IPS DF 6.9 (cell line): ENCODE measurements around the gene TPGS1.

Experiments
- DNase-seq: peaks from one replicate; pipeline ENCODE4 v3.0.0-alpha.2; 2013; ENCODE audit warnings: low read depth, low spot score
- H3K27ac ChIP-seq: one replicate; pipeline ENCODE4 v1.5.1; 2013; ENCODE audit warnings: low read length, control low read depth
- H3K27me3 ChIP-seq: 2 replicates; pipeline ENCODE4 v1.6.1; 2013; ENCODE audit warnings: mild to moderate bottlenecking, low read length; ENCODE audit not compliant: control insufficient read depth, insufficient read depth
- H3K36me3 ChIP-seq: 2 replicates; pipeline ENCODE4 v1.6.1; 2013; ENCODE audit warnings: low read length; ENCODE audit not compliant: control insufficient read depth, insufficient read depth
- H3K4me1 ChIP-seq: 2 replicates; pipeline ENCODE4 v1.6.1; 2013; ENCODE audit warnings: low read length; ENCODE audit not compliant: control insufficient read depth, insufficient read depth
- H3K4me3 ChIP-seq: 2 replicates; pipeline ENCODE4 v1.5.1; 2013; ENCODE audit warnings: mild to moderate bottlenecking, low read length
- H3K9me3 ChIP-seq: 2 replicates; pipeline ENCODE4 v1.6.1; 2013; ENCODE audit warnings: low read length, inconsistent platforms; ENCODE audit not compliant: control insufficient read depth, insufficient read depth
- WGBS: extraction: QIAGEN DNeasy Blood & Tissue Kit; methylation state at CpG from one replicate; pipeline ENCODE4 v1.1.7; 2013; ENCODE audit warnings: mixed read lengths, missing lambda C conversion rate; ENCODE audit not compliant: insufficient read length, insufficient coverage; 5-methylcytosine and 5-hydroxymethylcytosine counted together

The TPGS1 gene

GRCh38 chr19:543910-544608, 36.8 kb downstream of the TPGS1 start, which contains the start of gene GZMM:
Gene GZMM (plus strand): TSS chr19:544053. CDS start chr19:544072, 19 bp downstream.
- Histone ChIP-seq H3K4me1 (peaks cover 1% of the 10 kb centered on the region; the same call in 1 of the 2 replicates), H3K4me3 (no peak within 1 kb of the TSS)

GRCh38 chr19:547117-547516, 39.8 kb downstream of the TPGS1 start:
- H3K4me3 ChIP-seq, result no peak overlapping the region
- DNase-seq, result no peak
- H3K27me3 ChIP-seq, result no peaks in the 10 kb centered on the region
- H3K27ac ChIP-seq, result no peak overlapping the region
- H3K4me1 ChIP-seq, result peaks cover 1% of the 10 kb centered on the region; the same call in 1 of the 2 replicates
- WGBS, result no CpG with 5 or more reads among the region's 15 CpGs
- no peaks in the 10 kb centered on the region; the same call in 1 of the 2 replicates for H3K36me3 ChIP-seq
- H3K9me3 ChIP-seq, result no peaks in the 10 kb centered on the region

More at GRCh38 chr19:543910-544608, 36.8 kb downstream of the TPGS1 start, which contains the start of gene GZMM:
- no peak for DNase-seq
- Histone ChIP-seq H3K9me3 (no peaks in the 10 kb centered on the region), H3K36me3 (peaks cover 12% of the 10 kb centered on the region; the same call in 1 of the 2 replicates), H3K27me3 (no peaks in the 10 kb centered on the region), H3K27ac (no peak within 1 kb of the TSS)
- WGBS, result no CpG with 5 or more reads among the region's 31 CpGs

GRCh38 chr19:547836-548720, 40.8 kb downstream of the TPGS1 start:
- Histone ChIP-seq H3K4me1 (peaks cover 1% of the 10 kb centered on the region; the same call in 1 of the 2 replicates), H3K9me3 (no peaks in the 10 kb centered on the region), H3K36me3 (no peaks in the 10 kb centered on the region; the same call in 1 of the 2 replicates), H3K27ac (no peak overlapping the region), H3K27me3 (no peaks in the 10 kb centered on the region), H3K4me3 (no peak overlapping the region)
- WGBS, result no CpG with 5 or more reads among the region's 26 CpGs
- no peak for DNase-seq

GRCh38 chr19:548886-549830, 41.9 kb downstream of the TPGS1 start:
- WGBS, result no CpG with 5 or more reads among the region's 52 CpGs
- H3K9me3 ChIP-seq, result no peaks in the 10 kb centered on the region
- peaks cover 1% of the 10 kb centered on the region; the same call in 1 of the 2 replicates for H3K4me1 ChIP-seq
- H3K27ac ChIP-seq, result no peak overlapping the region
- no peaks in the 10 kb centered on the region for H3K27me3 ChIP-seq
- no peaks in the 10 kb centered on the region; the same call in 1 of the 2 replicates for H3K36me3 ChIP-seq
- no peak overlapping the region for H3K4me3 ChIP-seq
- no peak for DNase-seq

GRCh38 chr19:554817-555216, 47.5 kb downstream of the TPGS1 start:
- H3K9me3 ChIP-seq, result no peaks in the 10 kb centered on the region
- H3K27me3 ChIP-seq, result no peaks in the 10 kb centered on the region
- H3K4me1 ChIP-seq, result no peaks in the 10 kb centered on the region; the same call in 1 of the 2 replicates
- H3K36me3 ChIP-seq, result no peaks in the 10 kb centered on the region
- H3K4me3 ChIP-seq, result no peak overlapping the region
- WGBS, result no CpG with 5 or more reads among the region's 20 CpGs
- no peak for DNase-seq
- no peak overlapping the region for H3K27ac ChIP-seq

GRCh38 chr19:555474-555808, 48.1 kb downstream of the TPGS1 start:
- Histone ChIP-seq H3K9me3 (no peaks in the 10 kb centered on the region), H3K36me3 (no peaks in the 10 kb centered on the region), H3K27me3 (no peaks in the 10 kb centered on the region), H3K4me1 (no peaks in the 10 kb centered on the region; the same call in 1 of the 2 replicates), H3K27ac (no peak overlapping the region), H3K4me3 (no peak overlapping the region)
- no CpG with 5 or more reads among the region's 14 CpGs for WGBS
- DNase-seq, result no peak

- Histone ChIP-seq H3K4me1 (no peaks in the 10 kb centered on the region; the same call in 1 of the 2 replicates), H3K4me3 (no peak overlapping the region), H3K27me3 (no peaks in the 10 kb centered on the region), H3K27ac (no peak overlapping the region), H3K36me3 (no peaks in the 10 kb centered on the region), H3K9me3 (no peaks in the 10 kb centered on the region)
- no CpG with 5 or more reads among the region's 31 CpGs for WGBS
- no peak for DNase-seq
Measured at GRCh38 chr19:556611-557382, 49.5 kb downstream of the TPGS1 start.

- Histone ChIP-seq H3K4me1 (no peaks in the 10 kb centered on the region; the same call in 1 of the 2 replicates), H3K4me3 (no peak overlapping the region), H3K9me3 (no peaks in the 10 kb centered on the region), H3K27ac (no peak overlapping the region), H3K27me3 (no peaks in the 10 kb centered on the region), H3K36me3 (no peaks in the 10 kb centered on the region)
- no peak for DNase-seq
- WGBS, result no CpG with 5 or more reads among the region's 21 CpGs
Measured at GRCh38 chr19:558770-559439, 51.6 kb downstream of the TPGS1 start.

GRCh38 chr19:560121-560520, 52.8 kb downstream of the TPGS1 start:
- WGBS, result no CpG with 5 or more reads among the region's 12 CpGs
- no peak for DNase-seq
- Histone ChIP-seq H3K27ac (no peak overlapping the region), H3K36me3 (no peaks in the 10 kb centered on the region), H3K4me1 (no peaks in the 10 kb centered on the region; the same call in 1 of the 2 replicates), H3K27me3 (no peaks in the 10 kb centered on the region), H3K9me3 (no peaks in the 10 kb centered on the region), H3K4me3 (no peak overlapping the region)
